ENCODE measurements around the gene NRG3. TPM values are rescaled to one million over a fixed set of nuclear protein-coding genes. Genes with fewer than 3 reads are reported as not detected.

Gene NRG3
- total and polyA plus RNA-seq, 2 donors (not counting 1 experiment from before 2014, with no cell fraction given) = 0.06 TPM; not detected in 1

DNA sequence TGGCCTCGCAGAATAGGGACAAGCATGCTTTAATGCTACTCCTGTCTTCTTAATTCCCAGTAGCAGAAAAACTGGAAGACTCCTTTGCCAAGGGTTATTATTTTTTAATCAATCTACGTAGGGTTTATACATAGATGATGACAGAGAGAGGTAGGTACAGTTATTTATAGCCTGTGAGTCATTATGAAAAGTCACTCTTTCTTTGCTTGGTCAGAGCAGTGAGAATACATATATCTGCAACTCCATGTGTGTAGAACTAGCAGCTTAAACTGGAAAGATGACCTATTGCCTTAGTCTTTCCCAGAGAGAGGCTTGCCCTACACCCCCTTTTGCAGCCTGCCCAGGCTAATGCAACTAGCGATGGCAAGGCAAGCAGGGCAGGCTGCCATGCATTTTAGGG is 1050.6 kb downstream of the NRG3 start:
- H3K4me1 Mint-ChIP-seq = no peaks in the 10 kb centered on the region
- CTCF ChIA-PET = no interaction called here

DNA sequence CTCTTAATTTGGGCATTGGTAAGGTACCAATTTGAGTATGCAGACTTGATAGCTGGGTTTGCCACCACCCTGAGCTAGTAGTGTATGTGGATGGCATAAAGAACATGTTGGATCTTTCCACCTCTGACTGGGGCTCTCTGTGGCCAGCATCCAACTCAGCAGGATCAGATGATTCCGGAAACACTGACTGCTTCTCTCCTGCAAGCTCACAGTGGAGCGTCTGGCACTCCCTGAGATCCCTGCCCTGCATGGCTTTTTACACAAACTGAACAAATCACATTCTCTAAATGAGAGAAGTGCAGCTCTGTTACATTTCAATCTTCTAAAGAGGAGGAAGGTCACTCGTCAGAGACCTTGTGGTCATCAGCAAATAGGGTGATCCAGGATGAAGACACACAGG is 1057.5 kb downstream of the NRG3 start:
- CTCF ChIA-PET = no interaction called here
- H3K4me3 Mint-ChIP-seq = no peak overlapping the region

More for the DNA sequence above, 1050.6 kb downstream of the NRG3 start:
- H3K4me3 Mint-ChIP-seq = no peak overlapping the region
- no peak overlapping the region for H3K4me2 ChIP-seq (replicated peaks; ENCODE audit: low read depth, low read length, poor library complexity, severe bottlenecking)
- H3K4me3 ChIP-seq (ENCODE audit: control extremely low read depth in 1 of 5, extremely low read depth in 1 of 5, insufficient read depth in 1 of 5, low read depth in 2 of 5, low read length in 4 of 5) = no peak overlapping the region
- no peak for TF ChIP-seq EZH2 (IDR thresholded peaks at IDR 0.05; ENCODE audit: borderline replicate concordance, insufficient read depth, low read depth, low read length, poor library complexity, severe bottlenecking)
- TF ChIP-seq, protein P1, sequence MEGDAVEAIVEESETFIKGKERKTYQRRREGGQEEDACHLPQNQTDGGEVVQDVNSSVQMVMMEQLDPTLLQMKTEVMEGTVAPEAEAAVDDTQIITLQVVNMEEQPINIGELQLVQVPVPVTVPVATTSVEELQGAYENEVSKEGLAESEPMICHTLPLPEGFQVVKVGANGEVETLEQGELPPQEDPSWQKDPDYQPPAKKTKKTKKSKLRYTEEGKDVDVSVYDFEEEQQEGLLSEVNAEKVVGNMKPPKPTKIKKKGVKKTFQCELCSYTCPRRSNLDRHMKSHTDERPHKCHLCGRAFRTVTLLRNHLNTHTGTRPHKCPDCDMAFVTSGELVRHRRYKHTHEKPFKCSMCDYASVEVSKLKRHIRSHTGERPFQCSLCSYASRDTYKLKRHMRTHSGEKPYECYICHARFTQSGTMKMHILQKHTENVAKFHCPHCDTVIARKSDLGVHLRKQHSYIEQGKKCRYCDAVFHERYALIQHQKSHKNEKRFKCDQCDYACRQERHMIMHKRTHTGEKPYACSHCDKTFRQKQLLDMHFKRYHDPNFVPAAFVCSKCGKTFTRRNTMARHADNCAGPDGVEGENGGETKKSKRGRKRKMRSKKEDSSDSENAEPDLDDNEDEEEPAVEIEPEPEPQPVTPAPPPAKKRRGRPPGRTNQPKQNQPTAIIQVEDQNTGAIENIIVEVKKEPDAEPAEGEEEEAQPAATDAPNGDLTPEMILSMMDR (IDR thresholded peaks at IDR 0.05) = no peak
- intact Hi-C loops (cut with micrococcal nuclease) = no loop called here
- POLR2A ChIA-PET = no interaction called here
- no peaks in the 10 kb centered on the region for H3K4me1 ChIP-seq (ENCODE audit: control insufficient read depth in 2 of 2, insufficient read depth in 2 of 2, low read length in 2 of 2)
- peaks cover 9% of the 10 kb centered on the region for H3K9me3 Mint-ChIP-seq (ENCODE audit: insufficient read depth)
- H4K20me1 ChIP-seq (ENCODE audit: control insufficient read depth, insufficient read depth, low read length, poor library complexity, severe bottlenecking) = no peaks in the 10 kb centered on the region
- no CpG with 5 or more reads among the region's 3 CpGs for WGBS (ENCODE audit: insufficient coverage)
- no peak for ATAC-seq (ENCODE audit: low read depth)
- no peaks in the 10 kb centered on the region for H3K27me3 ChIP-seq (replicated peaks in 1 of 4; ENCODE audit: control extremely low read depth in 1 of 4, control insufficient read depth in 3 of 4, insufficient read depth in 4 of 4, low read length in 3 of 4)
- no peak for DNase-seq
- H3K27ac Mint-ChIP-seq = no peak overlapping the region
- H3K27ac ChIP-seq (ENCODE audit: low read length in 2 of 2) = no peak overlapping the region
- H3K36me3 ChIP-seq (replicated peaks in 1 of 2; ENCODE audit: control extremely low read depth in 1 of 2, control insufficient read depth in 1 of 2, extremely low read depth in 1 of 2, insufficient read depth in 2 of 2, low read length in 1 of 2) = no peaks in the 10 kb centered on the region
- H3K27me3 Mint-ChIP-seq = no peaks in the 10 kb centered on the region
- H3K9ac ChIP-seq (ENCODE audit: low read length) = no peak overlapping the region
- H3K79me2 ChIP-seq (ENCODE audit: control insufficient read depth, insufficient read depth, low read length) = no peaks in the 10 kb centered on the region
- H2AFZ ChIP-seq (ENCODE audit: insufficient read depth, low read depth, low read length, poor library complexity, severe bottlenecking) = no peak overlapping the region
- peaks cover 0 to 3% (median 0%) of the 10 kb centered on the region in 3 donors for H3K9me3 ChIP-seq (ENCODE audit: control extremely low read depth in 1 of 3, control insufficient read depth in 2 of 3, insufficient read depth in 1 of 3, low read length in 2 of 3)

More for the DNA sequence above, 1057.5 kb downstream of the NRG3 start:
- Histone ChIP-seq H3K9me3 (ENCODE audit: control extremely low read depth in 1 of 3, control insufficient read depth in 2 of 3, insufficient read depth in 1 of 3, low read length in 2 of 3) (no peaks in the 10 kb centered on the region), H4K20me1 (ENCODE audit: control insufficient read depth, insufficient read depth, low read length, poor library complexity, severe bottlenecking) (no peaks in the 10 kb centered on the region), H3K79me2 (ENCODE audit: control insufficient read depth, insufficient read depth, low read length) (no peaks in the 10 kb centered on the region), H3K4me1 (ENCODE audit: control insufficient read depth in 2 of 2, insufficient read depth in 2 of 2, low read length in 2 of 2) (no peaks in the 10 kb centered on the region), H3K36me3 (replicated peaks in 1 of 2; ENCODE audit: control extremely low read depth in 1 of 2, control insufficient read depth in 1 of 2, extremely low read depth in 1 of 2, insufficient read depth in 2 of 2, low read length in 1 of 2) (no peaks in the 10 kb centered on the region), H3K27me3 (replicated peaks in 1 of 4; ENCODE audit: control extremely low read depth in 1 of 4, control insufficient read depth in 3 of 4, insufficient read depth in 4 of 4, low read length in 3 of 4) (no peaks in the 10 kb centered on the region), H3K9ac (ENCODE audit: low read length) (no peak overlapping the region), H3K4me3 (ENCODE audit: control extremely low read depth in 1 of 5, extremely low read depth in 1 of 5, insufficient read depth in 1 of 5, low read depth in 2 of 5, low read length in 4 of 5) (no peak overlapping the region), H3K4me2 (replicated peaks; ENCODE audit: low read depth, low read length, poor library complexity, severe bottlenecking) (no peak overlapping the region), H2AFZ (ENCODE audit: insufficient read depth, low read depth, low read length, poor library complexity, severe bottlenecking) (no peak overlapping the region), H3K27ac (ENCODE audit: low read length in 2 of 2) (no peak overlapping the region)
- Mint-ChIP-seq H3K4me1 (no peaks in the 10 kb centered on the region), H3K27me3 (no peaks in the 10 kb centered on the region), H3K9me3 (ENCODE audit: insufficient read depth) (peaks cover 2% of the 10 kb centered on the region), H3K27ac (no peak overlapping the region)
- intact Hi-C loops (cut with micrococcal nuclease) = no loop called here
- POLR2A ChIA-PET = no interaction called here
- ATAC-seq (ENCODE audit: low read depth) (no peak), DNase-seq (no peak)
- WGBS (ENCODE audit: insufficient coverage) = 59% methylated on average over 3 of the region's 3 CpGs
- no peak for TF ChIP-seq EZH2 (IDR thresholded peaks at IDR 0.05; ENCODE audit: borderline replicate concordance, insufficient read depth, low read depth, low read length, poor library complexity, severe bottlenecking)
- TF ChIP-seq, protein P1 (IDR thresholded peaks at IDR 0.05) = no peak
